Esophagus squamous epithelium (tissue), 5 donors: ENCODE results near the gene PCGF6. TPM values are rescaled to one million over a fixed set of nuclear protein-coding genes. Genes with fewer than 3 reads are reported as not detected.

Experiments
- DNase-seq: peaks from one replicate; lab custom pipeline; 2025; lab: John Stamatoyannopoulos, UW
- H3K27ac ChIP-seq, 4 donors: fragments of 200-600 bp; sonication (generic); one replicate each; pipeline ENCODE4 v1.5.1; 2016 to 2019; ENCODE audit warnings: mild to moderate bottlenecking in 1 of 4
- H3K27me3 ChIP-seq, 4 donors: fragments of 200-600 bp; sonication (generic); 1 replicate in 3 of 4; 2 replicates in 1 of 4; pipeline versions ENCODE4 v1.5.1 to v1.6.0; 2017 to 2021; ENCODE audit warnings: antibody characterized with exemption in 1 of 4
- H3K36me3 ChIP-seq, 3 donors: fragments of 200-600 bp; sonication (generic); one replicate each; pipeline ENCODE4 v1.5.1; 2016 to 2019
- H3K4me1 ChIP-seq, 3 donors: fragments of 200-600 bp; sonication (generic); one replicate each; pipeline ENCODE4 v1.5.1; 2017 to 2019
- H3K4me3 ChIP-seq, 4 donors: fragments of 200-600 bp; sonication (generic); 1 replicate in 3 of 4; 2 replicates in 1 of 4; pipeline ENCODE4 v1.5.1; 2016 to 2019; ENCODE audit warnings: mild to moderate bottlenecking in 2 of 4, moderate library complexity in 1 of 4
- H3K9me3 ChIP-seq, 3 donors: fragments of 200-600 bp; sonication (generic); one replicate each; pipeline ENCODE4 v1.5.1; 2016 to 2019
- CTCF ChIP-seq, 6 experiments: fragments of 450-650 bp in 4 of 6; fragments of 200-600 bp in 2 of 6; sonication (generic) in 2 of 6; IDR thresholded peaks; one replicate each; pipeline ENCODE4 v1.5.1; 2016 to 2019; ENCODE audit warnings: antibody characterized with exemption in 6 of 6, mild to moderate bottlenecking in 4 of 6, moderate library complexity in 4 of 6
- POLR2A ChIP-seq, 4 donors: fragments of 450-650 bp; IDR thresholded peaks; one replicate each; pipeline ENCODE4 v1.6.1; 2017; ENCODE audit warnings: antibody characterized with exemption in 4 of 4, mild to moderate bottlenecking in 4 of 4, moderate library complexity in 3 of 4
- WGBS, 2 donors: methylation state at CpG; one replicate each; pipeline ENCODE4 v1.1.5; 2018; 5-methylcytosine and 5-hydroxymethylcytosine counted together
- intact Hi-C: fragments of 100-400 bp; cut with DNase I; formaldehyde crosslinking; loops from one replicate; pipeline ENCODE4 v1.15.0; 2022
- total RNA-seq, 4 donors: library from RNA; depleted of rRNA; stranded (reverse); fragments of >200 nt; gene quantifications; one replicate each; pipeline ENCODE4 v1.1.0, GENCODE V29; 2016
- donor health status: DM: yes; HTN: yes; CAD: no.

The PCGF6 gene, protein sequence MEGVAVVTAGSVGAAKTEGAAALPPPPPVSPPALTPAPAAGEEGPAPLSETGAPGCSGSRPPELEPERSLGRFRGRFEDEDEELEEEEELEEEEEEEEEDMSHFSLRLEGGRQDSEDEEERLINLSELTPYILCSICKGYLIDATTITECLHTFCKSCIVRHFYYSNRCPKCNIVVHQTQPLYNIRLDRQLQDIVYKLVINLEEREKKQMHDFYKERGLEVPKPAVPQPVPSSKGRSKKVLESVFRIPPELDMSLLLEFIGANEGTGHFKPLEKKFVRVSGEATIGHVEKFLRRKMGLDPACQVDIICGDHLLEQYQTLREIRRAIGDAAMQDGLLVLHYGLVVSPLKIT
- 10 to 100 TPM in 1 of 4 donors, 1 to 10 TPM in 3; 3.3 to 11.3 (median 7.8) TPM for total RNA-seq

- intact Hi-C loops = no loop called here
- WGBS, 2 donors = 0% methylated on average over 7 to 18 of the region's 82 CpGs
- peaks cover 3 to 24% (median 7%) of the 10 kb centered on the region in 3 donors for H3K4me1 ChIP-seq
Measured at GRCh38 chr10:103350517-103351260, at the start of gene PCGF6. Gene PCGF6, minus strand, starts transcription at chr10:103351140. Its CDS starts 74 bp downstream, at chr10:103351066.

DNA sequence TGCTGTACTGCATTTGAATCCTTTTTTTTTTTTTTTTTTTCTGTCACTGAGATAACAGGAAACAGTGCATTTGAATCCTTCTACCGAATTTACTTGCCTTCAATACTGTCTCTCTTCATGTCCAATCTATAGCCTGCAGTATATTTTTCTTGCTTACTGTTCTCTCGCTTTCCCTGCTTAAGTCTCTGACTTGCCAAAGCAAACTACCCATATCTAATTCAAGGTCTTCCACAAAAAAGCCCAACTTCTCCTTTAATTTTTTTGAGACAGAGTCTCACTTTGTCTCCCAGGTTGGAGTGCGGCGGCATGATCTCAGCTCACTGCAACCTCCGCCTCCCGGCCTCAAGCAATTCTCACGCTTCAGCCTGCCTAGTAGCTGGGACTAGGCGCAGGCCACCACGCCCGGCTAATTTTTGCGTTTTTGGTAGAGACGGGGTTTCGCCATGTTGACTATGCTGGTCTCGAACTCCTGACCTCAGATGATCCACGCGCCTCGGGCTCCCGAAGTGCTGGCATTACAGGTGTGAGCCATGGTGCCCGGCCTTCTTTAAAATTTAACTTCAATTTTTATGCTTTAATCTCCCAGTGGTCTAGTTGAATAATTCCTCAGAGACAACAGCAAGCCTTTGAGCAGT, 46.4 kb upstream of the PCGF6 start:
- H3K4me1 ChIP-seq = peaks cover 18 to 52% (median 28%) of the 10 kb centered on the region in 3 donors
- DNase-seq = no peak
- H3K4me3 ChIP-seq = peak overlapping the region; percentile 86 to 98 (median 93)
- WGBS, 2 donors = 47 to 48% methylated on average over 8 to 19 of the region's 19 CpGs
- TF ChIP-seq CTCF (IDR thresholded peaks at IDR 0.05) (no peak), POLR2A (IDR thresholded peaks at IDR 0.05) (no peak)
- H3K36me3 ChIP-seq = peaks cover 0 to 59% (median 29%) of the 10 kb centered on the region in 3 donors
- H3K9me3 ChIP-seq = no peaks in the 10 kb centered on the region
- H3K27ac ChIP-seq = peak overlapping the region in 3 of 4 donors; percentile 92 to 94 (median 93)
- intact Hi-C loops = no loop called here
- no peaks in the 10 kb centered on the region for H3K27me3 ChIP-seq

More at GRCh38 chr10:103350517-103351260, at the start of gene PCGF6:
- no peaks in the 10 kb centered on the region for H3K27me3 ChIP-seq
- no peaks in the 10 kb centered on the region for H3K9me3 ChIP-seq
- peak within 1 kb of the TSS; percentile 66 to 93 (median 74) for H3K4me3 ChIP-seq
- H3K27ac ChIP-seq = peak within 1 kb of the TSS; percentile 79 to 90 (median 82)
- peak in 1 of 6 experiments; percentile 4 for TF ChIP-seq CTCF (IDR thresholded peaks at IDR 0.05)
- TF ChIP-seq POLR2A (IDR thresholded peaks at IDR 0.05) = no peak
- H3K36me3 ChIP-seq = peaks cover 0 to 32% (median 0%) of the 10 kb centered on the region in 3 donors
- no peak for DNase-seq

DNA sequence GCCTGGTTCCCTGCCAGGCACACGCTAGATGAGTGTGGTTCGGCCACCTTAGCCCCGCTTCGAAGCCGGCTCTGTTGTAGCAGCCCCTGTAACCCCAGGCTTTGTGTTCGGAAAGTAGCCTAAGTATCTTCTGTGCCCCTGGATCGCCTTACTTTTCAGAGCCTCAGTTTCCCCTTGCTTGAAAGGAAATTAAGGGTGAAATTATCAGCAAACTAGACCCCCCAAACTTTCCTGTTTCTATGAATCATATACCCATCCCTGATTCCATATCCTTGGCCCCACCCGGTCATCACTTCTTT, 45.8 kb upstream of the PCGF6 start:
- intact Hi-C loops = no loop called here
- WGBS, 2 donors = 0% methylated on average over 8 of the region's 8 CpGs

DNA sequence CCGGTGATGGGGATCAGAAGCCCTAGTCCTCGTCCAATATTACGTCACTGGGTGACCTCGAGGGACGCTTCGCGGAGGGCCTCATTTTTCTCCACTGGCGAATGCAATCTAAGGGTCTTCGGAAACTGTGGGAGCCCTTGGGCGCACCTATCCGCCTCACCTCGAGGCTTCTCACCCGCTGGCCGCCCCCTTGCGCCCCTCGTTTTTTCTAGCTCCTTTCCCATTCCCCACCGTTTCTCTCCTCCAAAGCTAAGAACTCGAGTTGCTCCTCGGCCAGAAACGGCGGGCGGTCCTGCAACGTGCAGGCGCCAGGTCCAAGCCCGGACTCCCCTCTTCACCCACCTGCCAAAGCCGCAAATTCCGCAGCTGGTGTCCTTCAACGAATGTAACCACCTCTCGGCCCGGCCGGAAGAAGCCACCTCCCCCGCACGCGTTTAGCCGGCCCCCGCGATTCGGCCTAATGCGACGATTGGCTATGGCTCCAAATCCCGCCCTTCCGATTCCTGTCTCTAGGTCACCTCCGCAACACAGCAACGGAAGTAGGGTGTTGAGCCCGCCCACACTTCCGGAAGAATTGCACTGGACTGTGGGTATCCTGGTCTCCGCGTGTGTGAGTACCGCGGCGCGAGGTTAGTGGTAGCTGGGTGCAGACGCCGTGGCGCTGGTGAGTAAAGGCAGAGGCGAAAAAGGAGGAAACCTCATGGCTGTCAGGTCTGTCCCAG, 45.3 kb upstream of the PCGF6 start, which contains the start of the genes ATP5MK and PDCD11:
ATP5MK (minus strand) TSS at position 409 of the 722 bp plus-strand sequence. CDS start 4,018 bp downstream, outside the sequence.
PDCD11 (plus strand) TSS at position 560 of the 722 bp plus-strand sequence. CDS start 1,801 bp downstream, outside the sequence.
- H3K36me3 ChIP-seq = peaks cover 0 to 59% (median 27%) of the 10 kb centered on the region in 3 donors

More for the DNA sequence above, 45.8 kb upstream of the PCGF6 start:
- Histone ChIP-seq H3K9me3 (no peaks in the 10 kb centered on the region), H3K4me3 (peak overlapping the region; percentile 86 to 98 (median 93)), H3K27me3 (no peaks in the 10 kb centered on the region), H3K4me1 (peaks cover 18 to 52% (median 28%) of the 10 kb centered on the region in 3 donors), H3K36me3 (peaks cover 0 to 59% (median 27%) of the 10 kb centered on the region in 3 donors), H3K27ac (peak overlapping the region; percentile 92 to 94 (median 92))
- no peak for DNase-seq
- TF ChIP-seq CTCF (IDR thresholded peaks at IDR 0.05) (no peak), POLR2A (IDR thresholded peaks at IDR 0.05) (no peak)

More for the DNA sequence above, 45.3 kb upstream of the PCGF6 start, which contains the start of the genes ATP5MK and PDCD11:
- Histone ChIP-seq H3K4me1 (peaks cover 18 to 52% (median 28%) of the 10 kb centered on the region in 3 donors), H3K9me3 (no peaks in the 10 kb centered on the region), H3K27ac (peak within 1 kb of the TSS; percentile 92 to 94 (median 92)), H3K27me3 (no peaks in the 10 kb centered on the region), H3K4me3 (peak within 1 kb of the TSS; percentile 86 to 98 (median 93))
- 0% methylated on average over 26 to 28 of the region's 56 CpGs for WGBS, 2 donors
- DNase-seq = peak; percentile 88
- intact Hi-C loops = no loop called here
- TF ChIP-seq CTCF (IDR thresholded peaks at IDR 0.05) = peak in 1 of 6 experiments; percentile 17
- peak in 3 of 4 donors; percentile 14 to 71 (median 40) for TF ChIP-seq POLR2A (IDR thresholded peaks at IDR 0.05)
